Peyer's patch (tissue), 4 donors: ENCODE measurements around the gene COX4I1.

Experiments used
- POLR2A ChIP-seq, 2 donors: fragments of 450-650 bp; IDR thresholded peaks; one replicate each; pipeline ENCODE4 v1.5.1; 2017; ENCODE audit warnings: antibody characterized with exemption in 2 of 2, mild to moderate bottlenecking in 2 of 2, moderate library complexity in 2 of 2
- TF ChIP-seq, protein P1 (sequence below), 6 experiments: fragments of 450-650 bp in 4 of 6; fragments of 200-600 bp in 2 of 6; sonication (generic) in 1 of 6; IDR thresholded peaks; one replicate each; pipeline ENCODE4 v1.5.1; 2017 to 2019; ENCODE audit warnings: antibody characterized with exemption in 6 of 6, mild to moderate bottlenecking in 3 of 6, moderate library complexity in 1 of 6

DNA sequence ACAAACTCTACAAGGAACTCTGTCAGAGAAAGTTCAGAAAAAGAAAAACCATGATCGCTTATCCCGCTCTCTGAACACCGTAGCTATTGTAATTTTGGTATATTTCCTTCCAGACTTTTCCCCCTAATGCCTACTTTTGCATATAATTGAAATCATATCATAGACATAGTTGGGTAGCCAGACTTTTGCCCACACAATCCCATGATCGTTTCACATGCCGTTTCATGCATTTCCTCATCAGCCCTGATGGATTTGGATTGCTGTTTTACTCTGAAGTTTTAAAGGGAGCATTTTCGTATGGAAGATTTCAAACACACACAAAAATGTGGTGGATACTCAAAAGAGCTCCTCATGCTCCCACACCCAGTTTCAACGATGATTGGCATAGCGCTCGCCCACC, 31.3 kb downstream of the COX4I1 start:
- no peak for TF ChIP-seq POLR2A (IDR thresholded peaks at IDR 0.05)
- TF ChIP-seq, protein P1, sequence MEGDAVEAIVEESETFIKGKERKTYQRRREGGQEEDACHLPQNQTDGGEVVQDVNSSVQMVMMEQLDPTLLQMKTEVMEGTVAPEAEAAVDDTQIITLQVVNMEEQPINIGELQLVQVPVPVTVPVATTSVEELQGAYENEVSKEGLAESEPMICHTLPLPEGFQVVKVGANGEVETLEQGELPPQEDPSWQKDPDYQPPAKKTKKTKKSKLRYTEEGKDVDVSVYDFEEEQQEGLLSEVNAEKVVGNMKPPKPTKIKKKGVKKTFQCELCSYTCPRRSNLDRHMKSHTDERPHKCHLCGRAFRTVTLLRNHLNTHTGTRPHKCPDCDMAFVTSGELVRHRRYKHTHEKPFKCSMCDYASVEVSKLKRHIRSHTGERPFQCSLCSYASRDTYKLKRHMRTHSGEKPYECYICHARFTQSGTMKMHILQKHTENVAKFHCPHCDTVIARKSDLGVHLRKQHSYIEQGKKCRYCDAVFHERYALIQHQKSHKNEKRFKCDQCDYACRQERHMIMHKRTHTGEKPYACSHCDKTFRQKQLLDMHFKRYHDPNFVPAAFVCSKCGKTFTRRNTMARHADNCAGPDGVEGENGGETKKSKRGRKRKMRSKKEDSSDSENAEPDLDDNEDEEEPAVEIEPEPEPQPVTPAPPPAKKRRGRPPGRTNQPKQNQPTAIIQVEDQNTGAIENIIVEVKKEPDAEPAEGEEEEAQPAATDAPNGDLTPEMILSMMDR (IDR thresholded peaks at IDR 0.05), result no peak
